OCI-LY1 (cell line): ENCODE data around the gene SKA1.
"Not testable (repeated sequence)": the region's sequence is repeated elsewhere in the genome, so short reads cannot be mapped to it uniquely, and the experiment has no call there.

Source experiments
- H2AFZ ChIP-seq: fragments of 200-600 bp; sonication (generic), shearing (Covaris generic); 2 replicates; pipeline ENCODE4 v1.6.0; 2014; ENCODE audit warnings: antibody characterized with exemption, mild to moderate bottlenecking, low read length
- H3F3A ChIP-seq: fragments of 200-600 bp; sonication (generic), shearing (Covaris generic); 2 replicates; pipeline ENCODE4 v1.6.0; 2014; ENCODE audit warnings: mild to moderate bottlenecking, antibody characterized with exemption, low read length, moderate library complexity; ENCODE audit not compliant: insufficient read depth
- H3K27ac ChIP-seq: fragments of 200-600 bp; sonication (generic); 2 replicates; pipeline ENCODE4 v1.5.1; 2014; ENCODE audit warnings: low read length, mixed run types, mild to moderate bottlenecking, low read depth; ENCODE audit not compliant: poor library complexity, severe bottlenecking
- H3K27me3 ChIP-seq: fragments of 200-600 bp; sonication (generic); 2 replicates; pipeline ENCODE4 v1.6.0; 2014; ENCODE audit warnings: antibody characterized with exemption, mild to moderate bottlenecking, low read length, moderate library complexity; ENCODE audit not compliant: insufficient read depth
- H3K36me3 ChIP-seq: fragments of 200-600 bp; sonication (generic); 2 replicates; pipeline ENCODE4 v1.6.1; 2014; ENCODE audit warnings: mild to moderate bottlenecking, antibody characterized with exemption, low read length, moderate library complexity, mixed read lengths; ENCODE audit not compliant: insufficient read depth
- H3K4me1 ChIP-seq: fragments of 200-600 bp; sonication (generic); 2 replicates; pipeline ENCODE4 v1.5.1; 2014; ENCODE audit warnings: mild to moderate bottlenecking, low read length, moderate library complexity; ENCODE audit not compliant: insufficient read depth, severe bottlenecking
- H3K4me2 ChIP-seq: fragments of 200-600 bp; sonication (generic), shearing (Covaris generic); 2 replicates; pipeline ENCODE4 v1.6.1; 2014; ENCODE audit warnings: low read length
- H3K4me3 ChIP-seq: fragments of 200-600 bp; sonication (generic); 2 replicates; pipeline ENCODE4 v1.5.1; 2014; ENCODE audit warnings: low read length, low read depth, mild to moderate bottlenecking, mixed read lengths; ENCODE audit not compliant: poor library complexity, severe bottlenecking
- H3K79me2 ChIP-seq: fragments of 200-600 bp; shearing (Covaris generic); 2 replicates; pipeline ENCODE4 v1.6.1; 2016; ENCODE audit warnings: mixed run types, low read length, mixed read lengths; ENCODE audit not compliant: insufficient read depth
- H3K9ac ChIP-seq: fragments of 200-600 bp; sonication (generic), shearing (Covaris generic); 2 replicates; pipeline ENCODE4 v1.6.1; 2014; ENCODE audit warnings: mild to moderate bottlenecking, low read length, mixed read lengths
- H3K9me2 ChIP-seq: fragments of 200-600 bp; sonication (generic), shearing (Covaris generic); 2 replicates; pipeline ENCODE4 v1.6.1; 2014; ENCODE audit warnings: low read depth, mild to moderate bottlenecking, low read length, mixed read lengths
- H3K9me3 ChIP-seq: fragments of 200-600 bp; shearing (Covaris generic); 2 replicates; pipeline ENCODE4 v1.6.1; 2014; ENCODE audit warnings: low read length, mixed read lengths
- H4K20me1 ChIP-seq: fragments of 200-600 bp; sonication (generic), shearing (Covaris generic); 2 replicates; pipeline ENCODE4 v1.6.0; 2016; ENCODE audit warnings: mild to moderate bottlenecking, low read length; ENCODE audit not compliant: insufficient read depth
- CTCF ChIP-seq: fragments of 200-600 bp; sonication (generic), shearing (Covaris generic); IDR thresholded peaks from 2 replicates; pipeline ENCODE4 v1.5.1; 2017; ENCODE audit warnings: mild to moderate bottlenecking, antibody characterized with exemption, low read length, moderate library complexity, mixed read lengths
- EZH2 ChIP-seq: fragments of 200-600 bp; sonication (generic), shearing (Covaris generic); IDR thresholded peaks from 2 replicates; pipeline ENCODE4 v1.8.0; 2017; ENCODE audit warnings: borderline replicate concordance, mixed run types, mild to moderate bottlenecking, antibody characterized with exemption, low read length, moderate library complexity, mixed read lengths

Gene SKA1

GRCh38 chr18:50401295-50401694 is 26.4 kb downstream of the SKA1 start:
- Histone ChIP-seq H3K9me3 (no peaks in the 10 kb centered on the region), H3K27me3 (0 out of 2 replicates have a peak, but pooled peaks cover 3% of the 10 kb centered on the region), H4K20me1 (no peaks in the 10 kb centered on the region), H3K27ac (no peak overlapping the region), H3K4me3 (no peak overlapping the region), H3K79me2 (no peaks in the 10 kb centered on the region), H3K9ac (no peak overlapping the region), H3K4me1 (no peaks in the 10 kb centered on the region), H3K9me2 (no peaks in the 10 kb centered on the region), H3F3A (no peaks in the 10 kb centered on the region), H3K4me2 (no peak overlapping the region), H3K36me3 (no peaks in the 10 kb centered on the region), H2AFZ (no peak overlapping the region)
- TF ChIP-seq CTCF: no peak
- TF ChIP-seq EZH2: no peak

GRCh38 chr18:50401888-50402287 is 27.0 kb downstream of the SKA1 start:
- Histone ChIP-seq H3K9ac (no peak overlapping the region), H3K27me3 (0 out of 2 replicates have a peak, but pooled peaks cover 3% of the 10 kb centered on the region), H4K20me1 (no peaks in the 10 kb centered on the region), H3K4me3 (no peak overlapping the region), H2AFZ (no peak overlapping the region), H3F3A (no peaks in the 10 kb centered on the region), H3K4me2 (no peak overlapping the region), H3K79me2 (no peaks in the 10 kb centered on the region), H3K36me3 (no peaks in the 10 kb centered on the region), H3K27ac (no peak overlapping the region), H3K9me3 (no peaks in the 10 kb centered on the region), H3K9me2 (no peaks in the 10 kb centered on the region), H3K4me1 (no peaks in the 10 kb centered on the region)
- no peak for TF ChIP-seq EZH2

- H4K20me1 ChIP-seq, H3K9me3 ChIP-seq, H3K27ac ChIP-seq, H3K36me3 ChIP-seq, H3F3A ChIP-seq, H3K4me2 ChIP-seq, H2AFZ ChIP-seq, H3K4me1 ChIP-seq, H3K9ac ChIP-seq, H3K9me2 ChIP-seq, H3K4me3 ChIP-seq, H3K79me2 ChIP-seq: not testable (repeated sequence)
- H3K27me3 ChIP-seq: 0 out of 2 replicates have a peak, but pooled peaks cover 11% of the 10 kb centered on the region
Observed at GRCh38 chr18:50404752-50405581, 30.1 kb downstream of the SKA1 start.

GRCh38 chr18:50405582-50406271 is 30.9 kb downstream of the SKA1 start:
- Histone ChIP-seq H3K36me3 (no peaks in the 10 kb centered on the region), H3K27ac (no peak overlapping the region), H3K79me2 (no peaks in the 10 kb centered on the region), H3K9ac (no peak overlapping the region), H3F3A (no peaks in the 10 kb centered on the region), H3K27me3 (0 out of 2 replicates have a peak, but pooled peaks cover 11% of the 10 kb centered on the region), H3K9me2 (no peaks in the 10 kb centered on the region), H2AFZ (no peak overlapping the region), H3K4me3 (no peak overlapping the region), H3K9me3 (no peaks in the 10 kb centered on the region), H3K4me1 (no peaks in the 10 kb centered on the region), H4K20me1 (no peaks in the 10 kb centered on the region), H3K4me2 (no peak overlapping the region)
- TF ChIP-seq EZH2 (no peak), CTCF (no peak)
